Esophagus squamous epithelium (tissue), 5 donors: ENCODE measurements around the gene CREB5. TPM values are rescaled to one million over a fixed set of nuclear protein-coding genes. Genes with fewer than 3 reads are reported as not detected.

ENCODE experiments used
- DNase-seq: peaks from one replicate; lab custom pipeline; 2025; lab: John Stamatoyannopoulos, UW
- H3K27ac ChIP-seq, 4 donors: fragments of 200-600 bp; sonication (generic); one replicate each; pipeline ENCODE4 v1.5.1; 2016 to 2019; ENCODE audit warnings: mild to moderate bottlenecking in 1 of 4
- H3K27me3 ChIP-seq, 4 donors: fragments of 200-600 bp; sonication (generic); 1 replicate in 3 of 4; 2 replicates in 1 of 4; pipeline versions ENCODE4 v1.5.1 to v1.6.0; 2017 to 2021; ENCODE audit warnings: antibody characterized with exemption in 1 of 4
- H3K36me3 ChIP-seq, 3 donors: fragments of 200-600 bp; sonication (generic); one replicate each; pipeline ENCODE4 v1.5.1; 2016 to 2019
- H3K4me1 ChIP-seq, 3 donors: fragments of 200-600 bp; sonication (generic); one replicate each; pipeline ENCODE4 v1.5.1; 2017 to 2019
- H3K4me3 ChIP-seq, 4 donors: fragments of 200-600 bp; sonication (generic); 1 replicate in 3 of 4; 2 replicates in 1 of 4; pipeline ENCODE4 v1.5.1; 2016 to 2019; ENCODE audit warnings: mild to moderate bottlenecking in 2 of 4, moderate library complexity in 1 of 4
- H3K9me3 ChIP-seq, 3 donors: fragments of 200-600 bp; sonication (generic); one replicate each; pipeline ENCODE4 v1.5.1; 2016 to 2019
- CTCF ChIP-seq, 6 experiments: fragments of 450-650 bp in 4 of 6; fragments of 200-600 bp in 2 of 6; sonication (generic) in 2 of 6; IDR thresholded peaks; one replicate each; pipeline ENCODE4 v1.5.1; 2016 to 2019; ENCODE audit warnings: antibody characterized with exemption in 6 of 6, mild to moderate bottlenecking in 4 of 6, moderate library complexity in 4 of 6
- POLR2A ChIP-seq, 4 donors: fragments of 450-650 bp; IDR thresholded peaks; one replicate each; pipeline ENCODE4 v1.6.1; 2017; ENCODE audit warnings: antibody characterized with exemption in 4 of 4, mild to moderate bottlenecking in 4 of 4, moderate library complexity in 3 of 4
- WGBS, 2 donors: methylation state at CpG; one replicate each; pipeline ENCODE4 v1.1.5; 2018; 5-methylcytosine and 5-hydroxymethylcytosine counted together
- intact Hi-C: fragments of 100-400 bp; cut with DNase I; formaldehyde crosslinking; loops from one replicate; pipeline ENCODE4 v1.15.0; 2022
- total RNA-seq, 4 donors: library from RNA; depleted of rRNA; stranded (reverse); fragments of >200 nt; gene quantifications; one replicate each; pipeline ENCODE4 v1.1.0, GENCODE V29; 2016
- donor health status: DM: yes; HTN: yes; CAD: no.

The CREB5 gene
- total RNA-seq, 4 donors from 2014 or later: 0.30 to 5.0 (median 2.2) TPM

GRCh38 chr7:28856656-28857055, 444.3 kb downstream of the CREB5 start:
- Histone ChIP-seq H3K4me1 (peaks cover 0 to 29% (median 9%) of the 10 kb centered on the region in 3 donors), H3K27ac (no peak overlapping the region), H3K4me3 (no peak overlapping the region), H3K9me3 (no peaks in the 10 kb centered on the region), H3K27me3 (peaks cover 0 to 33% (median 6%) of the 10 kb centered on the region in 4 donors), H3K36me3 (no peaks in the 10 kb centered on the region)
- intact Hi-C loops: loop anchor here (10.0 kb wide), 2 partner anchors 472 to 562 kb away; no protein-coding TSS in a partner anchor
- no peak for DNase-seq
- TF ChIP-seq POLR2A (IDR thresholded peaks at IDR 0.05) (no peak), CTCF (IDR thresholded peaks at IDR 0.05) (no peak)
- 64 to 74% methylated on average over 5 of the region's 5 CpGs for WGBS, 2 donors

GRCh38 chr7:28858206-28858605, 445.9 kb downstream of the CREB5 start:
- Histone ChIP-seq H3K27ac (no peak overlapping the region), H3K4me1 (peaks cover 0 to 29% (median 9%) of the 10 kb centered on the region in 3 donors), H3K4me3 (no peak overlapping the region), H3K36me3 (no peaks in the 10 kb centered on the region), H3K27me3 (peaks cover 0 to 18% (median 3%) of the 10 kb centered on the region in 4 donors), H3K9me3 (no peaks in the 10 kb centered on the region)
- no peak for TF ChIP-seq CTCF (IDR thresholded peaks at IDR 0.05)
- no peak for TF ChIP-seq POLR2A (IDR thresholded peaks at IDR 0.05)
- intact Hi-C loops: loop anchor here (10.0 kb wide), 2 partner anchors 473 to 563 kb away; no protein-coding TSS in a partner anchor
- no peak for DNase-seq
- 15% methylated on average over 1 of the region's 1 CpG for WGBS, 2 donors

GRCh38 chr7:28858895-28859294, 446.6 kb downstream of the CREB5 start:
- Histone ChIP-seq H3K27ac (no peak overlapping the region), H3K4me1 (peaks cover 0 to 23% (median 4%) of the 10 kb centered on the region in 3 donors), H3K9me3 (no peaks in the 10 kb centered on the region), H3K36me3 (no peaks in the 10 kb centered on the region), H3K27me3 (peaks cover 0 to 15% (median under 1%) of the 10 kb centered on the region in 4 donors), H3K4me3 (no peak overlapping the region)
- no peak for DNase-seq
- 90 to 96% methylated on average over 6 of the region's 6 CpGs for WGBS, 2 donors
- intact Hi-C loops: loop anchor here (10.0 kb wide), 2 partner anchors 474 to 564 kb away; no protein-coding TSS in a partner anchor
- TF ChIP-seq CTCF (IDR thresholded peaks at IDR 0.05) (no peak), POLR2A (IDR thresholded peaks at IDR 0.05) (no peak)

GRCh38 chr7:28861825-28862224, 449.5 kb downstream of the CREB5 start:
- WGBS, 2 donors: 81 to 90% methylated on average over 4 of the region's 4 CpGs
- no peak for DNase-seq
- intact Hi-C loops: no loop called here
- no peaks in the 10 kb centered on the region for H3K9me3 ChIP-seq
- H3K4me1 ChIP-seq: peaks cover 0 to 15% (median 0%) of the 10 kb centered on the region in 3 donors
- peaks cover 0 to 25% (median 0%) of the 10 kb centered on the region in 4 donors for H3K27me3 ChIP-seq
- H3K4me3 ChIP-seq: no peak overlapping the region
- no peak overlapping the region for H3K27ac ChIP-seq
- H3K36me3 ChIP-seq: no peaks in the 10 kb centered on the region
- TF ChIP-seq POLR2A (IDR thresholded peaks at IDR 0.05): no peak

GRCh38 chr7:28862595-28863272, 450.4 kb downstream of the CREB5 start:
- DNase-seq: no peak
- Histone ChIP-seq H3K27ac (no peak overlapping the region), H3K27me3 (peaks cover 0 to 25% (median 0%) of the 10 kb centered on the region in 4 donors), H3K9me3 (no peaks in the 10 kb centered on the region), H3K4me3 (no peak overlapping the region), H3K4me1 (peaks cover 0 to 12% (median 0%) of the 10 kb centered on the region in 3 donors), H3K36me3 (no peaks in the 10 kb centered on the region)
- 63 to 71% methylated on average over 7 to 9 of the region's 9 CpGs for WGBS, 2 donors
- no peak for TF ChIP-seq CTCF (IDR thresholded peaks at IDR 0.05)
- no peak for TF ChIP-seq POLR2A (IDR thresholded peaks at IDR 0.05)
- intact Hi-C loops: no loop called here
